Activated CD8-positive, alpha-beta memory T cell treated with anti-CD3 and anti-CD28 coated beads for 4 hours (primary cell): Measurements from ENCODE around the gene RIMBP2.

ENCODE experiments used
- DNase-seq, 2 donors: peaks; one replicate each; pipeline ENCODE4 v3.0.0-alpha.2; 2020; ENCODE audit warnings: low read depth in 2 of 2

The RIMBP2 gene

GRCh38 chr12:130485291-130486145 lies 230.6 kb downstream of the RIMBP2 start:
- DNase-seq, result no peak

- no peak for DNase-seq
Observed at GRCh38 chr12:130484221-130484620, 231.9 kb downstream of the RIMBP2 start.

- no peak for DNase-seq
Observed at GRCh38 chr12:130483616-130484180, 232.4 kb downstream of the RIMBP2 start.

- no peak for DNase-seq
Observed at GRCh38 chr12:130482448-130482847, 233.7 kb downstream of the RIMBP2 start.

- DNase-seq, result no peak
Observed at GRCh38 chr12:130481392-130481879, 234.7 kb downstream of the RIMBP2 start.

GRCh38 chr12:130480887-130481286 lies 235.2 kb downstream of the RIMBP2 start:
- no peak for DNase-seq

- no peak for DNase-seq
Observed at GRCh38 chr12:130480231-130480630, 235.9 kb downstream of the RIMBP2 start.

GRCh38 chr12:130479401-130480125 lies 236.5 kb downstream of the RIMBP2 start:
- DNase-seq, result no peak

- no peak for DNase-seq
Observed at GRCh38 chr12:130478786-130479185, 237.3 kb downstream of the RIMBP2 start.

- DNase-seq, result no peak
Observed at GRCh38 chr12:130477701-130478100, 238.4 kb downstream of the RIMBP2 start.

- DNase-seq, result no peak
Observed at GRCh38 chr12:130477266-130477665, 238.8 kb downstream of the RIMBP2 start.

GRCh38 chr12:130476451-130477135 lies 239.5 kb downstream of the RIMBP2 start:
- DNase-seq, result no peak

GRCh38 chr12:130474599-130475269 lies 241.4 kb downstream of the RIMBP2 start:
- DNase-seq, result no peak

- no peak for DNase-seq
Observed at GRCh38 chr12:130473266-130473665, 242.8 kb downstream of the RIMBP2 start.

- no peak for DNase-seq
Observed at GRCh38 chr12:130470969-130471368, 245.1 kb downstream of the RIMBP2 start.

- no peak for DNase-seq
Observed at GRCh38 chr12:130469552-130469951, 246.5 kb downstream of the RIMBP2 start.

- DNase-seq, result no peak
Observed at GRCh38 chr12:130468700-130469245, 247.3 kb downstream of the RIMBP2 start.

GRCh38 chr12:130468186-130468585 lies 247.9 kb downstream of the RIMBP2 start:
- no peak for DNase-seq

GRCh38 chr12:130465626-130466025 lies 250.5 kb downstream of the RIMBP2 start:
- no peak for DNase-seq

- no peak for DNase-seq
Observed at GRCh38 chr12:130465046-130465445, 251.1 kb downstream of the RIMBP2 start.
